CD14-positive monocyte (primary cell): ENCODE measurements around the gene LKAAEAR1. TPM values are rescaled to one million over a fixed set of nuclear protein-coding genes. Genes with fewer than 3 reads are reported as not detected.
A peak's percentile ranks its signal among the peaks of the same experiment; 100 is the strongest.

Experiments
- DNase-seq, 3 donors: peaks; one replicate each; pipeline ENCODE4 v3.0.0-alpha.2; 2011 to 2022
- H2AFZ ChIP-seq: 2 replicates; pipeline ENCODE4 v1.6.0; 2012; ENCODE audit warnings: mild to moderate bottlenecking, low read depth, low read length, inconsistent platforms; ENCODE audit not compliant: insufficient read depth, poor library complexity, severe bottlenecking
- H3K27ac ChIP-seq, 2 donors: 1 replicate in 1 of 2; 2 replicates in 1 of 2; pipeline ENCODE4 v1.5.1; 2012 to 2013; ENCODE audit warnings: low read length in 2 of 2, control low read depth in 1 of 2, inconsistent platforms in 1 of 2, low read depth in 1 of 2, mild to moderate bottlenecking in 1 of 2
- H3K27me3 ChIP-seq, 2 donors: one replicate each; pipeline versions ENCODE4 v1.6.0 to v1.6.1; 2011 to 2013; ENCODE audit warnings: low read length in 2 of 2; ENCODE audit not compliant: control insufficient read depth in 2 of 2, insufficient read depth in 2 of 2
- H3K36me3 ChIP-seq, 2 donors: replicated peaks in 1 of 2; 1 replicate in 1 of 2; 2 replicates in 1 of 2; pipeline versions ENCODE4 v1.5.1 to v1.6.1; 2012 to 2013; ENCODE audit warnings: low read length in 2 of 2, control low read depth in 1 of 2, inconsistent platforms in 1 of 2, mild to moderate bottlenecking in 1 of 2; ENCODE audit not compliant: insufficient read depth in 2 of 2, control insufficient read depth in 1 of 2
- H3K4me1 ChIP-seq, 2 donors: 1 replicate in 1 of 2; 2 replicates in 1 of 2; pipeline versions ENCODE4 v1.5.1 to v1.6.1; 2012 to 2013; ENCODE audit warnings: low read length in 2 of 2, control low read depth in 1 of 2, inconsistent platforms in 1 of 2, mild to moderate bottlenecking in 1 of 2, moderate library complexity in 1 of 2; ENCODE audit not compliant: insufficient read depth in 2 of 2, control insufficient read depth in 1 of 2
- H3K4me2 ChIP-seq: replicated peaks from 2 replicates; pipeline ENCODE3; 2012; ENCODE audit warnings: low read length, moderate library complexity, mild to moderate bottlenecking; ENCODE audit not compliant: poor library complexity, severe bottlenecking; ENCODE audit errors: extremely low read depth
- H3K4me3 ChIP-seq, 3 experiments: fragments of 200-600 bp in 1 of 3; sonication (generic) in 1 of 3; replicated peaks in 1 of 3; 1 replicate in 2 of 3; 2 replicates in 1 of 3; pipeline ENCODE4 v1.5.1; 2011 to 2013; ENCODE audit warnings: low read length in 3 of 3, mild to moderate bottlenecking in 3 of 3, control low read depth in 2 of 3, low read depth in 2 of 3, inconsistent platforms in 1 of 3, moderate library complexity in 1 of 3
- H3K79me2 ChIP-seq: 2 replicates; pipeline ENCODE4 v1.6.0; 2012; ENCODE audit warnings: mild to moderate bottlenecking, control low read depth, inconsistent platforms, low read length, moderate library complexity; ENCODE audit not compliant: insufficient read depth
- H3K9ac ChIP-seq: 2 replicates; pipeline ENCODE4 v1.6.0; 2017; ENCODE audit warnings: low read length, mild to moderate bottlenecking; ENCODE audit not compliant: insufficient read depth, poor library complexity, severe bottlenecking
- H3K9me3 ChIP-seq, 2 donors: replicated peaks in 1 of 2; 1 replicate in 1 of 2; 2 replicates in 1 of 2; pipeline versions ENCODE4 v1.5.1 to v1.6.1; 2012 to 2013; ENCODE audit warnings: low read length in 2 of 2, control low read depth in 1 of 2; ENCODE audit not compliant: control insufficient read depth in 1 of 2, insufficient read depth in 1 of 2
- H4K20me1 ChIP-seq: 2 replicates; pipeline ENCODE4 v1.6.0; 2012; ENCODE audit warnings: mild to moderate bottlenecking, low read length, control low read depth, moderate library complexity; ENCODE audit not compliant: insufficient read depth
- H3K27ac Mint-ChIP-seq, 7 donors: one replicate each; pipeline ENCODE4 v1.8.0; 2020; ENCODE audit warnings: mild to moderate bottlenecking in 7 of 7, mixed read lengths in 7 of 7, moderate library complexity in 6 of 7, inconsistent platforms in 2 of 7
- H3K27me3 Mint-ChIP-seq, 3 donors: one replicate each; pipeline ENCODE4 v1.8.0; 2021 to 2022; ENCODE audit warnings: low read depth in 3 of 3, mild to moderate bottlenecking in 3 of 3, mixed read lengths in 3 of 3, moderate library complexity in 3 of 3, inconsistent platforms in 1 of 3
- H3K36me3 Mint-ChIP-seq, 2 donors: one replicate each; pipeline ENCODE4 v1.8.0; 2020; ENCODE audit warnings: mixed read lengths in 2 of 2, inconsistent platforms in 1 of 2, mild to moderate bottlenecking in 1 of 2
- H3K4me1 Mint-ChIP-seq: one replicate; pipeline ENCODE4 v1.8.0; 2020; ENCODE audit warnings: mild to moderate bottlenecking, mixed read lengths
- H3K4me3 Mint-ChIP-seq, 2 donors: one replicate each; pipeline ENCODE4 v1.8.0; 2020; ENCODE audit warnings: mild to moderate bottlenecking in 2 of 2, mixed read lengths in 2 of 2, moderate library complexity in 1 of 2
- H3K9me3 Mint-ChIP-seq, 7 donors: one replicate each; pipeline ENCODE4 v1.8.0; 2020 to 2022; ENCODE audit warnings: mixed read lengths in 7 of 7, mild to moderate bottlenecking in 6 of 7, moderate library complexity in 6 of 7, inconsistent platforms in 2 of 7
- WGBS: methylation state at CpG from one replicate; pipeline ENCODE4 v1.1.5; 2013; ENCODE audit warnings: missing lambda C conversion rate; ENCODE audit not compliant: insufficient coverage; 5-methylcytosine and 5-hydroxymethylcytosine counted together
- intact Hi-C, 2 donors: fragments of 100-400 bp; cut with micrococcal nuclease; formaldehyde crosslinking; loops; one replicate each; pipeline versions ENCODE4 v1.15.0 to v1.15.1; 2023
- polyA minus RNA-seq: library from RNA; depleted of rRNA, polyadenylated mRNA; stranded (reverse); fragments of >200 nt; gene quantifications from 2 replicates; pipeline ENCODE4 v1.2.3, GENCODE V29; 2012
- polyA plus RNA-seq, 3 donors: library from polyadenylated mRNA; depleted of rRNA in 1 of 3; unstranded in 2 of 3; stranded (reverse) in 1 of 3; fragments of 300-500 nt in 2 of 3; fragments of >200 nt in 1 of 3; fragmentation: Illumina TruSeq in 2 of 3; gene quantifications; 1 replicate in 2 of 3; 2 replicates in 1 of 3; pipeline ENCODE4 v1.2.3, GENCODE V29; 2012 to 2021
- total RNA-seq, 12 experiments: library from RNA in 1 of 12; stranded (reverse) in 1 of 12; fragments of 120-200 nt in 1 of 12; gene quantifications; one replicate each; pipeline ENCODE4 v1.2.4 and lab custom pipeline; 2013 to 2026; ENCODE audit warnings: mixed read lengths in 6 of 12, inconsistent platforms in 1 of 12
- TF ChIP-seq, protein P1 (sequence below): fragments of 200-600 bp; IDR thresholded peaks from one replicate; pipeline ENCODE4 v1.8.0; 2022; ENCODE audit warnings: antibody characterized with exemption, mild to moderate bottlenecking

The LKAAEAR1 gene, protein sequence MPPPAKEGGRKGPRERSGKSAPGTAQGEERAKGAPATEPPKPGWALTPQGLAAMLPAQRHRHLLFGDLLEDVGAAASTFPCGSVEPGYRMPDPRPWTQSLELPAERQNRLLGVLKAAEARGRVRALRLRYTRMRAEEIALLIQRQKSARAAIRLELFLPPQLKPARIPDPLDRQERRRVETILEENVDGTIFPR
- total RNA-seq (2013): 0.44 TPM
- polyA plus RNA-seq: under 1 TPM; 0.61 to 0.86 (median 0.64) TPM
- polyA minus RNA-seq: 0.69 TPM in 1 of 2 replicates, not detected in the other
- total RNA-seq (lab: John Stamatoyannopoulos, UW): 0 to 0.26 (median 0.10) reads per million in 11 experiments

DNA sequence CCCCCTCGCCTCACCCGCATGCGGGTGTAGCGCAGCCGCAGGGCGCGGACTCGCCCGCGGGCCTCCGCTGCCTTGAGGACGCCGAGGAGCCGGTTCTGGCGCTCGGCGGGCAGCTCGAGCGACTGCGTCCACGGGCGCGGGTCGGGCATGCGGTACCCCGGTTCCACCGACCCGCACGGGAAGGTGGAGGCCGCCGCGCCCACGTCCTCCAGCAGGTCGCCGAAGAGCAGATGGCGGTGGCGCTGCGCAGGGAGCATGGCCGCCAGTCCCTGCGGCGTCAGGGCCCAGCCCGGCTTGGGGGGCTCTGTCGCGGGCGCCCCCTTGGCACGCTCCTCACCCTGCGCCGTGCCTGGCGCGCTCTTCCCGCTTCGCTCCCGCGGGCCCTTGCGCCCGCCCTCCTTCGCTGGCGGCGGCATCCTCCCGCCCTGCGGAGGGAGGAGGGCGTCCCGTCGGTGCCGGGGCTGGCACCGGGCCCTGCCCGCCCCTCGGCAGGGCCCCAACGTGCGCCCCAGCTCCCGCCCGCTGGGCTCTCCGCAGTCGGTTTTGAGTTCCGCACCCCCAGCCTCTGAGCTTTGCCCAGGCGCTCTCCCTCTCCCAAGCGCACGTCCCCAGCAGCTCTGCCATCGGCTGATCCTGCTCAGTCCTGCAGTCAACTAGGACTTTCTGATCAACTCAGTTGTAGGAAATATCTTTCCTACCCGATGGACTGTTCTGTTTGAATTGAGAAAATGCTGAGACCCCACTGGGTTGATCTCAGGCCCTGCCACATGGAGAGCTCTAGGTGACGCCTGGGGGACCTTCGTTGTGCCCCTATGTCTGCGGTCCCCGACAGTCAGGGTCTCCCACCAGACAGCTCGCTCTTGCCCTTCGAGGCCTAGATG is at the start of gene LKAAEAR1:
LKAAEAR1 (minus strand) TSS at position 595 of the 881 bp plus-strand sequence; CDS start at position 416, 179 bp downstream.
- Mint-ChIP-seq H3K27ac (peak within 1 kb of the TSS in 5 of 7 donors; percentile 30 to 71 (median 63)), H3K4me3 (peak within 1 kb of the TSS; percentile 82 to 95), H3K36me3 (peaks cover 6 to 8% of the 10 kb centered on the region in 2 donors), H3K9me3 (peaks cover 6 to 12% (median 11%) of the 10 kb centered on the region in 7 donors), H3K4me1 (peaks cover 38% of the 10 kb centered on the region), H3K27me3 (peaks cover 23 to 31% (median 24%) of the 10 kb centered on the region in 3 donors)
- Histone ChIP-seq H3K36me3 (no peaks in the 10 kb centered on the region), H3K9me3 (peaks cover 8 to 14% of the 10 kb centered on the region in 2 donors), H4K20me1 (peaks cover 81% of the 10 kb centered on the region), H3K27me3 (peaks cover 9 to 20% of the 10 kb centered on the region in 2 donors), H3K79me2 (peaks cover 31% of the 10 kb centered on the region), H3K27ac (no peak within 1 kb of the TSS), H3K4me3 (peak within 1 kb of the TSS; percentile 37 to 94 (median 40)), H3K4me1 (peaks cover 38 to 45% of the 10 kb centered on the region in 2 donors), H3K4me2 (peak within 1 kb of the TSS; percentile 97), H3K9ac (peak within 1 kb of the TSS; percentile 43), H2AFZ (peak within 1 kb of the TSS; percentile 72)
- TF ChIP-seq, protein P1, sequence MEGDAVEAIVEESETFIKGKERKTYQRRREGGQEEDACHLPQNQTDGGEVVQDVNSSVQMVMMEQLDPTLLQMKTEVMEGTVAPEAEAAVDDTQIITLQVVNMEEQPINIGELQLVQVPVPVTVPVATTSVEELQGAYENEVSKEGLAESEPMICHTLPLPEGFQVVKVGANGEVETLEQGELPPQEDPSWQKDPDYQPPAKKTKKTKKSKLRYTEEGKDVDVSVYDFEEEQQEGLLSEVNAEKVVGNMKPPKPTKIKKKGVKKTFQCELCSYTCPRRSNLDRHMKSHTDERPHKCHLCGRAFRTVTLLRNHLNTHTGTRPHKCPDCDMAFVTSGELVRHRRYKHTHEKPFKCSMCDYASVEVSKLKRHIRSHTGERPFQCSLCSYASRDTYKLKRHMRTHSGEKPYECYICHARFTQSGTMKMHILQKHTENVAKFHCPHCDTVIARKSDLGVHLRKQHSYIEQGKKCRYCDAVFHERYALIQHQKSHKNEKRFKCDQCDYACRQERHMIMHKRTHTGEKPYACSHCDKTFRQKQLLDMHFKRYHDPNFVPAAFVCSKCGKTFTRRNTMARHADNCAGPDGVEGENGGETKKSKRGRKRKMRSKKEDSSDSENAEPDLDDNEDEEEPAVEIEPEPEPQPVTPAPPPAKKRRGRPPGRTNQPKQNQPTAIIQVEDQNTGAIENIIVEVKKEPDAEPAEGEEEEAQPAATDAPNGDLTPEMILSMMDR: no peak
- intact Hi-C loops: loop anchor here (5.0 kb wide), 2 partner anchors 38 to 168 kb away; no protein-coding TSS in a partner anchor
- under 1% methylated on average over 80 of the region's 86 CpGs for WGBS
- DNase-seq: no peak

DNA sequence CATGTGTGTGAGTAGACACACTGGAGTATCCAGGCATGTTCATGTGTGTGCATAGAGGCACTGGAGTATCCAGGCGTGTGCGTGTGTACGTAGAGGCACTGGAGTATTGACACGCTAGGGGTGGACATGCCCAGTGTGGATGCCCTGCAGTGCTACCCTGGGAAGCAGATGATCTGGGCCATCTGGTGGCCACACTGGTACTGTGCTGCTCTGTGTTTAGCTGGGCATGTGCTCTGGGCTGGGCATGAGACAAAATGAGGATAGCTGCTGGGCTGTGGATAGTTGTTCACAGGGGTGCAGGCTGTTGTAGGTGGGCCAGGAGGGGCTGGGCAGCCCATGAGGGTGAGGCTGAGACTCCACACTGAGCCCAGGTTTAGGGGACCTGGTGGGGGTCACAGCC is 47.2 kb upstream of the LKAAEAR1 start:
- H3K9me3 Mint-ChIP-seq: peaks cover 0 to 3% (median 0%) of the 10 kb centered on the region in 7 donors
- Histone ChIP-seq H3K79me2 (no peaks in the 10 kb centered on the region), H3K9ac (no peak overlapping the region), H3K27me3 (no peaks in the 10 kb centered on the region), H3K4me1 (no peaks in the 10 kb centered on the region), H3K4me3 (no peak overlapping the region), H4K20me1 (no peaks in the 10 kb centered on the region), H3K27ac (no peak overlapping the region), H3K4me2 (no peak overlapping the region), H2AFZ (no peak overlapping the region), H3K9me3 (no peaks in the 10 kb centered on the region), H3K36me3 (no peaks in the 10 kb centered on the region)
- no peaks in the 10 kb centered on the region for H3K4me1 Mint-ChIP-seq
- no peak overlapping the region for H3K27ac Mint-ChIP-seq
- no peak overlapping the region for H3K4me3 Mint-ChIP-seq
- WGBS: 93% methylated on average over 4 of the region's 4 CpGs
- TF ChIP-seq, protein P1: no peak
- DNase-seq: no peak
- peaks cover 4 to 9% (median 9%) of the 10 kb centered on the region in 3 donors for H3K27me3 Mint-ChIP-seq
- H3K36me3 Mint-ChIP-seq: no peaks in the 10 kb centered on the region
- intact Hi-C loops: no loop called here
